ENCODE measurements around the gene SLC25A47.

SLC25A47 gene

GRCh38 chr14:100359881-100360280 lies 36.7 kb downstream of the SLC25A47 start:
- H3K4me3 Mint-ChIP-seq: no peak overlapping the region
- no peak for DNase-seq (ENCODE audit: low spot score in 2 of 2)
- peaks cover 33% of the 10 kb centered on the region for H3K36me3 Mint-ChIP-seq (ENCODE audit: insufficient read depth)
- no peak for ATAC-seq (replicated peaks; ENCODE audit: extremely low read depth, poor library complexity, severe bottlenecking)
- peaks cover 8% of the 10 kb centered on the region for H3K4me1 Mint-ChIP-seq
- H3K27ac Mint-ChIP-seq (ENCODE audit: low read depth): no peak overlapping the region
- H3K9me3 Mint-ChIP-seq: no peaks in the 10 kb centered on the region
- no peaks in the 10 kb centered on the region for H3K27me3 Mint-ChIP-seq

GRCh38 chr14:100361626-100362025 lies 38.5 kb downstream of the SLC25A47 start:
- H3K27ac Mint-ChIP-seq (ENCODE audit: low read depth): no peak overlapping the region
- H3K4me3 Mint-ChIP-seq: no peak overlapping the region
- no peaks in the 10 kb centered on the region for H3K9me3 Mint-ChIP-seq
- peaks cover 33% of the 10 kb centered on the region for H3K36me3 Mint-ChIP-seq (ENCODE audit: insufficient read depth)
- ATAC-seq (replicated peaks; ENCODE audit: extremely low read depth, poor library complexity, severe bottlenecking): no peak
- no peaks in the 10 kb centered on the region for H3K27me3 Mint-ChIP-seq
- H3K4me1 Mint-ChIP-seq: peaks cover 8% of the 10 kb centered on the region
- no peak for DNase-seq (ENCODE audit: low spot score in 2 of 2)

GRCh38 chr14:100362311-100362927 lies 39.3 kb downstream of the SLC25A47 start:
- Mint-ChIP-seq H3K4me3 (no peak overlapping the region), H3K9me3 (no peaks in the 10 kb centered on the region), H3K27ac (ENCODE audit: low read depth) (no peak overlapping the region), H3K36me3 (ENCODE audit: insufficient read depth) (peaks cover 30% of the 10 kb centered on the region), H3K27me3 (no peaks in the 10 kb centered on the region), H3K4me1 (peaks cover 8% of the 10 kb centered on the region)
- DNase-seq (ENCODE audit: low spot score in 2 of 2): no peak
- ATAC-seq (replicated peaks; ENCODE audit: extremely low read depth, poor library complexity, severe bottlenecking): no peak

- Mint-ChIP-seq H3K4me3 (no peak overlapping the region), H3K4me1 (peaks cover 8% of the 10 kb centered on the region), H3K27ac (ENCODE audit: low read depth) (no peak overlapping the region), H3K9me3 (no peaks in the 10 kb centered on the region), H3K27me3 (no peaks in the 10 kb centered on the region), H3K36me3 (ENCODE audit: insufficient read depth) (peaks cover 33% of the 10 kb centered on the region)
- ATAC-seq (replicated peaks; ENCODE audit: extremely low read depth, poor library complexity, severe bottlenecking) (no peak), DNase-seq (ENCODE audit: low spot score in 2 of 2) (no peak)
Measured at GRCh38 chr14:100363053-100363452, 39.9 kb downstream of the SLC25A47 start.

- no peak for ATAC-seq (replicated peaks; ENCODE audit: extremely low read depth, poor library complexity, severe bottlenecking)
- no peaks in the 10 kb centered on the region for H3K27me3 Mint-ChIP-seq
- H3K27ac Mint-ChIP-seq (ENCODE audit: low read depth): no peak overlapping the region
- H3K36me3 Mint-ChIP-seq (ENCODE audit: insufficient read depth): peaks cover 31% of the 10 kb centered on the region
- no peaks in the 10 kb centered on the region for H3K9me3 Mint-ChIP-seq
- H3K4me1 Mint-ChIP-seq: no peaks in the 10 kb centered on the region
- DNase-seq (ENCODE audit: low spot score in 2 of 2): no peak
- H3K4me3 Mint-ChIP-seq: no peak overlapping the region
Measured at GRCh38 chr14:100364403-100364802, 41.3 kb downstream of the SLC25A47 start.

GRCh38 chr14:100365741-100366140 lies 42.6 kb downstream of the SLC25A47 start:
- Mint-ChIP-seq H3K4me3 (no peak overlapping the region), H3K4me1 (no peaks in the 10 kb centered on the region), H3K36me3 (ENCODE audit: insufficient read depth) (peaks cover 27% of the 10 kb centered on the region), H3K27ac (ENCODE audit: low read depth) (no peak overlapping the region), H3K9me3 (no peaks in the 10 kb centered on the region), H3K27me3 (no peaks in the 10 kb centered on the region)
- DNase-seq (ENCODE audit: low spot score in 2 of 2) (no peak), ATAC-seq (replicated peaks; ENCODE audit: extremely low read depth, poor library complexity, severe bottlenecking) (no peak)

GRCh38 chr14:100369019-100369418 lies 45.9 kb downstream of the SLC25A47 start:
- ATAC-seq (replicated peaks; ENCODE audit: extremely low read depth, poor library complexity, severe bottlenecking) (no peak), DNase-seq (ENCODE audit: low spot score in 2 of 2) (no peak)
- no peak overlapping the region for H3K4me3 Mint-ChIP-seq
- no peaks in the 10 kb centered on the region for H3K4me1 Mint-ChIP-seq
- no peaks in the 10 kb centered on the region for H3K9me3 Mint-ChIP-seq
- H3K27ac Mint-ChIP-seq (ENCODE audit: low read depth): no peak overlapping the region
- H3K36me3 Mint-ChIP-seq (ENCODE audit: insufficient read depth): peaks cover 15% of the 10 kb centered on the region
- no peaks in the 10 kb centered on the region for H3K27me3 Mint-ChIP-seq

- Mint-ChIP-seq H3K27ac (ENCODE audit: low read depth) (no peak overlapping the region), H3K4me1 (peaks cover 7% of the 10 kb centered on the region), H3K9me3 (no peaks in the 10 kb centered on the region), H3K4me3 (no peak overlapping the region), H3K36me3 (ENCODE audit: insufficient read depth) (peaks cover 15% of the 10 kb centered on the region), H3K27me3 (no peaks in the 10 kb centered on the region)
- DNase-seq (ENCODE audit: low spot score in 2 of 2) (no peak), ATAC-seq (replicated peaks; ENCODE audit: extremely low read depth, poor library complexity, severe bottlenecking) (no peak)
Measured at GRCh38 chr14:100370003-100370402, 46.9 kb downstream of the SLC25A47 start.

- no peak for DNase-seq (ENCODE audit: low spot score in 2 of 2)
- Mint-ChIP-seq H3K27ac (ENCODE audit: low read depth) (no peak overlapping the region), H3K27me3 (no peaks in the 10 kb centered on the region), H3K9me3 (no peaks in the 10 kb centered on the region), H3K4me3 (no peak overlapping the region), H3K36me3 (ENCODE audit: insufficient read depth) (peaks cover 15% of the 10 kb centered on the region), H3K4me1 (peaks cover 22% of the 10 kb centered on the region)
- no peak for ATAC-seq (replicated peaks; ENCODE audit: extremely low read depth, poor library complexity, severe bottlenecking)
Measured at GRCh38 chr14:100371773-100372172, 48.6 kb downstream of the SLC25A47 start.

GRCh38 chr14:100372357-100373048 lies 49.4 kb downstream of the SLC25A47 start:
- Mint-ChIP-seq H3K4me3 (no peak overlapping the region), H3K27ac (ENCODE audit: low read depth) (no peak overlapping the region), H3K27me3 (no peaks in the 10 kb centered on the region), H3K4me1 (peaks cover 27% of the 10 kb centered on the region), H3K36me3 (ENCODE audit: insufficient read depth) (peaks cover 15% of the 10 kb centered on the region), H3K9me3 (no peaks in the 10 kb centered on the region)
- DNase-seq (ENCODE audit: low spot score in 2 of 2) (no peak), ATAC-seq (replicated peaks; ENCODE audit: extremely low read depth, poor library complexity, severe bottlenecking) (no peak)

- Mint-ChIP-seq H3K9me3 (no peaks in the 10 kb centered on the region), H3K27me3 (no peaks in the 10 kb centered on the region), H3K4me1 (peaks cover 32% of the 10 kb centered on the region), H3K4me3 (peak overlapping the region; percentile 80), H3K36me3 (ENCODE audit: insufficient read depth) (peaks cover 13% of the 10 kb centered on the region), H3K27ac (ENCODE audit: low read depth) (no peak overlapping the region)
- no peak for DNase-seq (ENCODE audit: low spot score in 2 of 2)
- no peak for ATAC-seq (replicated peaks; ENCODE audit: extremely low read depth, poor library complexity, severe bottlenecking)
Measured at GRCh38 chr14:100374270-100374669, 51.1 kb downstream of the SLC25A47 start.

- Mint-ChIP-seq H3K27me3 (no peaks in the 10 kb centered on the region), H3K4me3 (peak overlapping the region; percentile 80), H3K4me1 (peaks cover 32% of the 10 kb centered on the region), H3K27ac (ENCODE audit: low read depth) (peak overlapping the region; percentile 87), H3K9me3 (no peaks in the 10 kb centered on the region), H3K36me3 (ENCODE audit: insufficient read depth) (peaks cover 13% of the 10 kb centered on the region)
- no peak for DNase-seq (ENCODE audit: low spot score in 2 of 2)
- no peak for ATAC-seq (replicated peaks; ENCODE audit: extremely low read depth, poor library complexity, severe bottlenecking)
Measured at GRCh38 chr14:100374876-100375265, 51.7 kb downstream of the SLC25A47 start.

- Mint-ChIP-seq H3K9me3 (no peaks in the 10 kb centered on the region), H3K4me1 (peaks cover 32% of the 10 kb centered on the region), H3K27ac (ENCODE audit: low read depth) (peak overlapping the region; percentile 87), H3K36me3 (ENCODE audit: insufficient read depth) (peaks cover 13% of the 10 kb centered on the region), H3K4me3 (peak overlapping the region; percentile 80), H3K27me3 (no peaks in the 10 kb centered on the region)
- DNase-seq (ENCODE audit: low spot score in 2 of 2) (no peak), ATAC-seq (replicated peaks; ENCODE audit: extremely low read depth, poor library complexity, severe bottlenecking) (peak; percentile 27)
Measured at GRCh38 chr14:100375266-100375962, 52.3 kb downstream of the SLC25A47 start.
